ENCODE results near the gene CPNE1. TPM values are rescaled to one million over a fixed set of nuclear protein-coding genes. Genes with fewer than 3 reads are reported as not detected.
A peak's percentile ranks its signal among the peaks of the same experiment; 100 is the strongest.

Gene CPNE1
- total and polyA plus RNA-seq, 4 donors = 58.8 to 192 (median 89.3) TPM

DNA sequence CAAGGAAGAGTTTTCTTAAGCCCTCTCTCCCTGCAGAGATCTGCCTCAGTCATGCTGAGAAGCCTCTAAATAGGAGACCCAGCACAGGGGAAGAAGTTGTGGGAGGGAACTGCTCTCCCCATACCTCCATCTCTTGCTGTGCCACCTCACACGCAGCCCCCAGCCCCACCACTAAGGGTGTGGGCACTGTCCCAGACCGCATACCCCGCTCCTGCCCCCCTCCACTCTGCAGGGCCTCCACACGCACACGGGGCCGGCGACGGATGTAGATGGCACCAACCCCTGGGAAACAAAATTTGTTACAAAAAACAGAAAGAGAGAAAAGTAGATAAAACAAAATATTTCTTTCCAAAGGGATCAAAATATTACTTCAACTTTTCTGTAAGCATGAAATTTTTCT lies 10.2 kb upstream of the CPNE1 start:
- H3K36me3 ChIP-seq (ENCODE audit: control insufficient read depth, insufficient read depth, low read length) = peaks cover 36% of the 10 kb centered on the region
- H3K27ac ChIP-seq (ENCODE audit: low read depth, low read length) = no peak overlapping the region
- DNase-seq (ENCODE audit: low read depth in 4 of 6, low spot score in 6 of 6) = no peak
- WGBS (ENCODE audit: insufficient coverage) = no CpG with 5 or more reads among the region's 8 CpGs
- H3K9me3 ChIP-seq (ENCODE audit: control insufficient read depth, insufficient read depth, low read length) = no peaks in the 10 kb centered on the region
- H3K4me3 ChIP-seq (ENCODE audit: low read depth, low read length) = no peak overlapping the region
- H3K27me3 ChIP-seq (ENCODE audit: control insufficient read depth, insufficient read depth, low read length) = no peaks in the 10 kb centered on the region
- H3K4me1 ChIP-seq (ENCODE audit: control insufficient read depth, insufficient read depth, low read length) = no peaks in the 10 kb centered on the region

DNA sequence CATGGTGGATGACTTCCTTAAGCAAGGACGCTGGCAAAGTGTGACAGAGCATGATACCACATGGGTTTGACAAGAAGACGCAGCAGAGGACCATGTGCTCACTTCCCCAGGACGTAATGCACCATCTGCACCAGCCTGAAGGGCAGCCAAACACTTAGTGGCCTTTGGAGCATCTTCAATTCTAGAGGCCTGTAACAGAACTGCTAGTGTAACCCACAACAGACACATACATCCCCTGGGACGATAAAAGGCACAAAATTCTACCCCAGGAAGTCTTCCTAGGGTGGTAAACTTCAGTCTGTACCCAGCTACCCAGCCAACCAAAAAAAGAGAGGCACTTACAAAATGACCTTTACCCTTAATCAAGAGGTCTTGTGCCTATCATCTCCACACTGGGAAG lies 9.2 kb upstream of the CPNE1 start:
- peaks cover 40% of the 10 kb centered on the region for H3K36me3 ChIP-seq (ENCODE audit: control insufficient read depth, insufficient read depth, low read length)
- no peak overlapping the region for H3K27ac ChIP-seq (ENCODE audit: low read depth, low read length)
- no peaks in the 10 kb centered on the region for H3K4me1 ChIP-seq (ENCODE audit: control insufficient read depth, insufficient read depth, low read length)
- no peak overlapping the region for H3K4me3 ChIP-seq (ENCODE audit: low read depth, low read length)
- no peaks in the 10 kb centered on the region for H3K9me3 ChIP-seq (ENCODE audit: control insufficient read depth, insufficient read depth, low read length)
- 89% methylated on average over 4 of the region's 4 CpGs for WGBS (ENCODE audit: insufficient coverage)
- DNase-seq (ENCODE audit: low read depth in 4 of 6, low spot score in 6 of 6) = no peak
- H3K27me3 ChIP-seq (ENCODE audit: control insufficient read depth, insufficient read depth, low read length) = no peaks in the 10 kb centered on the region

- WGBS (ENCODE audit: insufficient coverage) = 82% methylated on average over 1 of the region's 1 CpG
- DNase-seq (ENCODE audit: low read depth in 4 of 6, low spot score in 6 of 6) = no peak
- peaks cover 4% of the 10 kb centered on the region for H3K4me1 ChIP-seq (ENCODE audit: control insufficient read depth, insufficient read depth, low read length)
- H3K9me3 ChIP-seq (ENCODE audit: control insufficient read depth, insufficient read depth, low read length) = no peaks in the 10 kb centered on the region
- H3K4me3 ChIP-seq (ENCODE audit: low read depth, low read length) = no peak overlapping the region
- peaks cover 30% of the 10 kb centered on the region for H3K36me3 ChIP-seq (ENCODE audit: control insufficient read depth, insufficient read depth, low read length)
- H3K27me3 ChIP-seq (ENCODE audit: control insufficient read depth, insufficient read depth, low read length) = no peaks in the 10 kb centered on the region
- no peak overlapping the region for H3K27ac ChIP-seq (ENCODE audit: low read depth, low read length)
Observed at GRCh38 chr20:35669681-35670080, 5.0 kb upstream of the CPNE1 start.

DNA sequence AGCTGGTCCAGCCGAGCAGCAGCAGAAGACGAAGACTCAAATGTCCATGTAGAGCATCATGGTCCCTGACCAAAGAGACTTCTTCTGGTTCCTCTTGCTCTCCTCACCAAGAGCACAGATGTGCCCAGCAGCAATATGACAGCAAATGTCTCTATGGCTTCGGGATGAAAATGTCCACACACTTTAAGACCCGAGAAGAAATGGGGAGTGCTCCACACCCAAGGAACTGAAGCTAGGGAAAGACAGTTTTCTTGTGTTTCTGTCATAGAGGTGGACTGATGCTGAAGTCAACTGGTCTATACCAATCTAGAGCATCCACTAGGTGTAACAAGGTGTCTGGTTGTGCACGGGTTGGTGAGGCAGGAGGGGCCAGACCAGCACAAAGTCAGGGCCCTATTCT lies 4.5 kb upstream of the CPNE1 start:
- H3K27me3 ChIP-seq (ENCODE audit: control insufficient read depth, insufficient read depth, low read length) = no peaks in the 10 kb centered on the region
- H3K4me1 ChIP-seq (ENCODE audit: control insufficient read depth, insufficient read depth, low read length) = peaks cover 4% of the 10 kb centered on the region
- H3K36me3 ChIP-seq (ENCODE audit: control insufficient read depth, insufficient read depth, low read length) = peaks cover 28% of the 10 kb centered on the region
- DNase-seq (ENCODE audit: low read depth in 4 of 6, low spot score in 6 of 6) = no peak
- H3K4me3 ChIP-seq (ENCODE audit: low read depth, low read length) = no peak overlapping the region
- no peak overlapping the region for H3K27ac ChIP-seq (ENCODE audit: low read depth, low read length)
- 100% methylated on average over 3 of the region's 5 CpGs for WGBS (ENCODE audit: insufficient coverage)
- no peaks in the 10 kb centered on the region for H3K9me3 ChIP-seq (ENCODE audit: control insufficient read depth, insufficient read depth, low read length)

DNA sequence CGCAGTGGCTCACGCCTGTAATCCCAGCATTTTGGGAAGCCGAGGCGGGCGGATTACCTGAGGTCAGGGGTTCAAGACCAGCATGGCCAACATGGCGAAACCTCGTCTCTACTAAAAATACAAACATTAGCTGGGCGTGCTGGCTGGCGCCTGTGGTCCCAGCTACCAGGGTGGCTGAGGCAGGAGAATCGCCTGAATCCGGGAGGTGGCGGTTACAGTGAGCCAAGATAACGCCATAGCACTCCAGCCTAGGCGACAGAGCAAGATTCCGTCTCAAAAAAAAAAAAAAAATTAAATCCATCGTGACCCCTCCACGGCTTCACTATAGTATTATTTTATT lies 1.2 kb upstream of the CPNE1 start:
- WGBS (ENCODE audit: insufficient coverage) = 98% methylated on average over 12 of the region's 17 CpGs
- H3K27me3 ChIP-seq (ENCODE audit: control insufficient read depth, insufficient read depth, low read length) = no peaks in the 10 kb centered on the region
- no peak overlapping the region for H3K4me3 ChIP-seq (ENCODE audit: low read depth, low read length)
- H3K27ac ChIP-seq (ENCODE audit: low read depth, low read length) = no peak overlapping the region
- H3K4me1 ChIP-seq (ENCODE audit: control insufficient read depth, insufficient read depth, low read length) = peaks cover 8% of the 10 kb centered on the region
- DNase-seq (ENCODE audit: low read depth in 4 of 6, low spot score in 6 of 6) = no peak
- H3K36me3 ChIP-seq (ENCODE audit: control insufficient read depth, insufficient read depth, low read length) = peaks cover 12% of the 10 kb centered on the region
- no peaks in the 10 kb centered on the region for H3K9me3 ChIP-seq (ENCODE audit: control insufficient read depth, insufficient read depth, low read length)

DNA sequence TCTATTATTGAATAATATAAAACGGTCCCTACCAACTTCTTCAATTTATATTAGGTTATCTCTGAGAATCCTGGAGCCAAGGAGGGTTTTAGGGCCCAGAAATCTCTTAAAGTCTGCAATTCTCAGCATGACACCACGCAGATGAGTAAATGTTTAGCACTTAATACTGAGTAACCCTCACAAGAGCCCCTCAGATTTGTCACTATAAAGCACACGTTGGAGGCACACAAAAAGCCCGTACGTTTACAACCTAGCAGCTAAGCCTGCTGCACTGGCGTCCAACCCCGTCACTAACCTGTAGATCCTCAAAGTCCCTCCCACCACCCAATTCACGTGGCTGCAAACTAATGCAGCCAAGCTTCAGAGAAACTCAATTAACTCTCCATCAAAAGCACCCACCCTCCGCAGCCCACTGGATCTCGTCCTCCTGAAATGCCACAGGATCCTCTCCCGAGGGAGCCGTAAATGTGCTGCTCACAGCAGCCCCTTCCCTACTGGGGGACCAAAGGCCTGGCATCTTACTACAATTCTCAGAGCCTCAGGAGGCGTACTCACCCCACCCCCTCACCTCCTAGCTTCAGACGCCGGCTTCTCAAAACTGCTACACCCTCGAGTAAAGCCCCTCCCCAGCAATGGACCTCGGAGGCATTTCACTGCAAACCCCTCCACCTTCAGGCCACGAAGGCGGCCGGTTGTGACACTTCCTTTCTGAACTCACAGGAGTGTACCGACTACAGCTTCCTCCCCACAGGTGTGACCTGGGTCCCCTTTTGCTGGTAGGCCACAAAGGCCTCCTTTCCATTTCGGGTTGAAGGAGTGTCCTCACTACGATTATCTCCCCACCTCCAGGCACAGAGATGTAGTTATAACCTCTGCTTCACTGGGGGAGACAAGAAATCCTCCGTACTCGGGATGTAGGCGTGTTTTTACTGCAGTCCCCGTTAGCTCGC lies 909 bp downstream of the CPNE1 start:
- peak in 5 of 6 donors; percentile 20 to 73 (median 50) for DNase-seq (ENCODE audit: low read depth in 4 of 6, low spot score in 6 of 6)
- Histone ChIP-seq H3K27ac (ENCODE audit: low read depth, low read length) (peak overlapping the region; percentile 98), H3K9me3 (ENCODE audit: control insufficient read depth, insufficient read depth, low read length) (no peaks in the 10 kb centered on the region), H3K4me1 (ENCODE audit: control insufficient read depth, insufficient read depth, low read length) (peaks cover 11% of the 10 kb centered on the region), H3K4me3 (ENCODE audit: low read depth, low read length) (peak overlapping the region; percentile 93), H3K36me3 (ENCODE audit: control insufficient read depth, insufficient read depth, low read length) (peaks cover 2% of the 10 kb centered on the region), H3K27me3 (ENCODE audit: control insufficient read depth, insufficient read depth, low read length) (no peaks in the 10 kb centered on the region)
- 0% methylated on average over 25 of the region's 28 CpGs for WGBS (ENCODE audit: insufficient coverage)

DNA sequence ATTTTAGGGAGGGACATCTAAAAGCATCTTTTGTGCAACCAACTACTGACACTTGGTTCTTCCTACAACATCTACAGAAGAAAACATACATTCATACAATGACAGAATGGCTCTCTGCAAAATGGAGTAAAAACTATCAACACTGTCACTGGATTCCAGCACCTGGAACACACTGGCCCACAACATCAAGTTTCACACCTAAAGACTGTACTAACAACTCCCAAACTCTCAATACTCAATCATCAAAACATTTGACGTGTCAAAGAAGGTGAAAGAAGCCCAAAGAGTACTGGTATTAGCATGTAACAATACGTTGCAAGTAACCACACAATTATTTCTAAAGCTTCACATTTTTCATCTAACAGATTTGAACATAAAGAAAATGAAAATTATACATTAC lies 2.1 kb downstream of the CPNE1 start:
- Histone ChIP-seq H3K4me1 (ENCODE audit: control insufficient read depth, insufficient read depth, low read length) (peaks cover 11% of the 10 kb centered on the region), H3K27me3 (ENCODE audit: control insufficient read depth, insufficient read depth, low read length) (no peaks in the 10 kb centered on the region), H3K4me3 (ENCODE audit: low read depth, low read length) (peak overlapping the region; percentile 93), H3K27ac (ENCODE audit: low read depth, low read length) (no peak overlapping the region), H3K9me3 (ENCODE audit: control insufficient read depth, insufficient read depth, low read length) (no peaks in the 10 kb centered on the region), H3K36me3 (ENCODE audit: control insufficient read depth, insufficient read depth, low read length) (no peaks in the 10 kb centered on the region)
- WGBS (ENCODE audit: insufficient coverage) = no CpG with 5 or more reads among the region's 2 CpGs
- DNase-seq (ENCODE audit: low read depth in 4 of 6, low spot score in 6 of 6) = no peak

- Histone ChIP-seq H3K27ac (ENCODE audit: low read depth, low read length) (no peak overlapping the region), H3K36me3 (ENCODE audit: control insufficient read depth, insufficient read depth, low read length) (no peaks in the 10 kb centered on the region), H3K9me3 (ENCODE audit: control insufficient read depth, insufficient read depth, low read length) (no peaks in the 10 kb centered on the region), H3K4me1 (ENCODE audit: control insufficient read depth, insufficient read depth, low read length) (peaks cover 11% of the 10 kb centered on the region), H3K4me3 (ENCODE audit: low read depth, low read length) (no peak overlapping the region), H3K27me3 (ENCODE audit: control insufficient read depth, insufficient read depth, low read length) (no peaks in the 10 kb centered on the region)
- 20% methylated on average over 1 of the region's 3 CpGs for WGBS (ENCODE audit: insufficient coverage)
- DNase-seq (ENCODE audit: low read depth in 4 of 6, low spot score in 6 of 6) = no peak
Observed at GRCh38 chr20:35661908-35662307, 2.8 kb downstream of the CPNE1 start.

- no peaks in the 10 kb centered on the region for H3K27me3 ChIP-seq (ENCODE audit: control insufficient read depth, insufficient read depth, low read length)
- H3K36me3 ChIP-seq (ENCODE audit: control insufficient read depth, insufficient read depth, low read length) = no peaks in the 10 kb centered on the region
- no peaks in the 10 kb centered on the region for H3K9me3 ChIP-seq (ENCODE audit: control insufficient read depth, insufficient read depth, low read length)
- no peak for DNase-seq (ENCODE audit: low read depth in 4 of 6, low spot score in 6 of 6)
- no peak overlapping the region for H3K27ac ChIP-seq (ENCODE audit: low read depth, low read length)
- H3K4me1 ChIP-seq (ENCODE audit: control insufficient read depth, insufficient read depth, low read length) = peaks cover 11% of the 10 kb centered on the region
- no CpG with 5 or more reads among the region's 2 CpGs for WGBS (ENCODE audit: insufficient coverage)
- H3K4me3 ChIP-seq (ENCODE audit: low read depth, low read length) = no peak overlapping the region
Observed at GRCh38 chr20:35661053-35661452, 3.6 kb downstream of the CPNE1 start.

All from spinal cord (tissue), 10 donors.